Measurements from ENCODE around the gene F8. TPM values are rescaled to one million over a fixed set of nuclear protein-coding genes. Genes with fewer than 3 reads are reported as not detected.

The F8 gene
- total and polyA plus RNA-seq, 8 donors = 0.29 to 7.1 (median 3.7) TPM

GRCh38 chrX:154802947-154803346 is 219.6 kb downstream of the F8 start:
- Histone ChIP-seq H3K27ac (no peak overlapping the region), H3K4me3 (no peak overlapping the region), H3K4me1 (peaks cover 11 to 36% (median 21%) of the 10 kb centered on the region in 4 donors), H3K27me3 (peaks cover 0 to 9% (median 0%) of the 10 kb centered on the region in 3 donors), H3K36me3 (no peaks in the 10 kb centered on the region), H3K9me3 (peaks cover 0 to 11% (median 4%) of the 10 kb centered on the region in 4 donors)
- DNase-seq = no peak
- intact Hi-C loops (cut with DNase I; ENCODE audit: low total_unique reads) = no loop called here
- 65 to 85% (median 70%) methylated on average over 2 of the region's 2 CpGs for WGBS, 5 donors
- TF ChIP-seq CTCF (IDR thresholded peaks at IDR 0.05) (no peak), EP300 (IDR thresholded peaks at IDR 0.05) (no peak)

GRCh38 chrX:154800478-154801210 is 221.9 kb downstream of the F8 start:
- 55 to 76% (median 66%) methylated on average over 8 of the region's 8 CpGs for WGBS, 5 donors

GRCh38 chrX:154799556-154800348 is 222.8 kb downstream of the F8 start:
- no peaks in the 10 kb centered on the region for H3K36me3 ChIP-seq
- TF ChIP-seq EP300 (IDR thresholded peaks at IDR 0.05) (no peak), POLR2AphosphoS5 (IDR thresholded peaks at IDR 0.05) (no peak), POLR2A (IDR thresholded peaks at IDR 0.05) (no peak), CTCF (IDR thresholded peaks at IDR 0.05) (no peak)
- 20 to 33% (median 22%) methylated on average over 4 to 9 of the region's 9 CpGs for WGBS, 5 donors
- no peak overlapping the region for H3K4me3 ChIP-seq
- no peaks in the 10 kb centered on the region for H3K9me3 ChIP-seq
- peaks cover 11 to 31% (median 23%) of the 10 kb centered on the region in 4 donors for H3K4me1 ChIP-seq
- peak overlapping the region in 3 of 5 donors; percentile 50 to 75 (median 67) for H3K27ac ChIP-seq
- H3K27me3 ChIP-seq = peaks cover 0 to 4% (median 0%) of the 10 kb centered on the region in 3 donors
- intact Hi-C loops (cut with DNase I; ENCODE audit: low total_unique reads) = no loop called here
- peak; percentile 62 to 75 for DNase-seq

More at GRCh38 chrX:154800478-154801210, 221.9 kb downstream of the F8 start:
- Histone ChIP-seq H3K4me1 (peaks cover 11 to 31% (median 23%) of the 10 kb centered on the region in 4 donors), H3K4me3 (no peak overlapping the region), H3K9me3 (no peaks in the 10 kb centered on the region), H3K27me3 (peaks cover 0 to 9% (median 0%) of the 10 kb centered on the region in 3 donors), H3K36me3 (no peaks in the 10 kb centered on the region), H3K27ac (peak overlapping the region in 3 of 5 donors; percentile 50 to 75 (median 67))
- TF ChIP-seq EP300 (IDR thresholded peaks at IDR 0.05) = no peak
- intact Hi-C loops (cut with DNase I; ENCODE audit: low total_unique reads) = no loop called here
- DNase-seq = no peak

GRCh38 chrX:154797006-154797405 is 225.5 kb downstream of the F8 start:
- no peak for DNase-seq
- TF ChIP-seq POLR2A (IDR thresholded peaks at IDR 0.05) (no peak), POLR2AphosphoS5 (IDR thresholded peaks at IDR 0.05) (no peak)
- Histone ChIP-seq H3K27me3 (no peaks in the 10 kb centered on the region), H3K36me3 (no peaks in the 10 kb centered on the region), H3K9me3 (no peaks in the 10 kb centered on the region), H3K27ac (no peak overlapping the region), H3K4me3 (no peak overlapping the region), H3K4me1 (peaks cover 11 to 25% (median 20%) of the 10 kb centered on the region in 4 donors)
- intact Hi-C loops (cut with DNase I; ENCODE audit: low total_unique reads) = no loop called here
- WGBS, 5 donors = 59 to 81% (median 76%) methylated on average over 6 of the region's 6 CpGs

- intact Hi-C loops (cut with DNase I; ENCODE audit: low total_unique reads) = no loop called here
- no peak overlapping the region for H3K27ac ChIP-seq
Measured at GRCh38 chrX:154795016-154795415, 227.5 kb downstream of the F8 start.

More at GRCh38 chrX:154795016-154795415, 227.5 kb downstream of the F8 start:
- no peaks in the 10 kb centered on the region for H3K36me3 ChIP-seq
- H3K9me3 ChIP-seq = no peaks in the 10 kb centered on the region
- H3K27me3 ChIP-seq = no peaks in the 10 kb centered on the region
- H3K4me1 ChIP-seq = peaks cover 8 to 27% (median 15%) of the 10 kb centered on the region in 4 donors
- no peak for DNase-seq
- TF ChIP-seq POLR2AphosphoS5 (IDR thresholded peaks at IDR 0.05) (no peak), POLR2A (IDR thresholded peaks at IDR 0.05) (no peak), EP300 (IDR thresholded peaks at IDR 0.05) (no peak), CTCF (IDR thresholded peaks at IDR 0.05) (no peak)
- WGBS, 5 donors = 57 to 92% (median 82%) methylated on average over 2 of the region's 2 CpGs
- H3K4me3 ChIP-seq = no peak overlapping the region
